Measurements from ENCODE around the gene IFNA10.
"Not testable (repeated sequence)": the region's sequence is repeated elsewhere in the genome, so short reads cannot be mapped to it uniquely, and the experiment has no call there.

IFNA10 gene

DNA sequence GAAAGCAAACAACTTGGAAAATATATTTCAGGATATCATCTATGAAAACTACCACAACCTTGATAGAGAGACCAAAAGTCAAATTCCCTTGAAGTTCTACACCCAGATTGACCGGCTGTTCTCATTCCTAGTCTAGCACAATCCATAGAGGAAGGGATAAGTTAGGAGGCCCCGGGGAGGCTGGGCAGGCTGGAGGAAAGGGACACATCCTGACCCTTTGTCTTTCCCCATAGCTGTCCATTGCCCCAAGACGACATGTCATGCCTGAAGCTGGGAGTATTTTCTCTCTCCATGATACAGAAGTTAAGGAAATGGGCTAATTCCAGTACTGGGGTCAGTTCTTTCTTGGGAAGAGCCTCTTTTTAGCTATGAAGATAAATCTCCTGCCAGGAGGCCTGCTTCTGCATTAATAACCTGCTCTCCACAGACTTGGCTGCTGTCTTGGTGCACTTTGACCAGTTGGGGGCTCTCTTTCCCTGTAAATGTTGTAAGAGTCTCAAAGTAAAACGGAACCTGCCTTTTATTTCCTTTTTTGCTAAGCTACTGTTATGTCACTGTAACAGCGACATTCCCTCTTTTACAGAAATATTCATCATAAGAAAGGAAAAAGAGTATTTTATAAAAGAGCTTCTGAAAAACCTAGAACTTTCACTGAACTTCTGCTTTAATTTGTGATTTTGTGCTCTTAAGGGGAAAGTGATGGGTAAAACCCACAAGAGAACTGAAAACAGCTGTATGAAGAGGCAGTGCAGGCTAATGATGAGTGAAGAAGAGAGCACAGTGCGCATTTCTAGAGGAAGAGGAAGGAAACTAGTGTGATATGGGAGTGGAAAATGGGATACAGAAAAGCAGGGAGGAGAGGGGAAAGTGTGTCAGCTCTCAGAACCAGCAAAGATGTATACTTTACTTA is 11.8 kb downstream of the IFNA10 start:
- not testable (repeated sequence) for DNase-seq (ENCODE audit: low spot score)

DNA sequence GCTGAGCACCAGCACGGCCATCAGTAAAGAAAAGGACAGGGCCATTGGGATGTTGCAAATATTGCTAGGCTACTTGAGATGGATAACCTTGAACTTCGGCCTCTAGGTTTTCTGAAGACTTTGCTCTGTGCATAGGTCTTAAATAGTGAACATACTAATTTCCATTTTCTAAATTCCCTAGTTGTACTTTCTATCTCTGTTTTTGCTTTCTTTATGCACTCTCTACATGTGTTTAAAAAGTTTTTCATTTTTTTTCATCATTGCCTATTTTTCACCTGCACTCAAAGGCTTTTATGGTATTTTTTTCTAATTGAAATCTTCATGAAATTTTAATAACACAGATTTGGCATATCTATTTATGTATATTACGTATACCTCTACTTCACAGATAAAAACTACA is 19.5 kb downstream of the IFNA10 start, which contains the start of gene IFNA4:
Gene IFNA4 (minus strand): TSS at position 101 of the 400 bp plus-strand sequence. CDS start 56 bp downstream, at position 45.
- DNase-seq (ENCODE audit: low spot score), result not testable (repeated sequence)

DNA sequence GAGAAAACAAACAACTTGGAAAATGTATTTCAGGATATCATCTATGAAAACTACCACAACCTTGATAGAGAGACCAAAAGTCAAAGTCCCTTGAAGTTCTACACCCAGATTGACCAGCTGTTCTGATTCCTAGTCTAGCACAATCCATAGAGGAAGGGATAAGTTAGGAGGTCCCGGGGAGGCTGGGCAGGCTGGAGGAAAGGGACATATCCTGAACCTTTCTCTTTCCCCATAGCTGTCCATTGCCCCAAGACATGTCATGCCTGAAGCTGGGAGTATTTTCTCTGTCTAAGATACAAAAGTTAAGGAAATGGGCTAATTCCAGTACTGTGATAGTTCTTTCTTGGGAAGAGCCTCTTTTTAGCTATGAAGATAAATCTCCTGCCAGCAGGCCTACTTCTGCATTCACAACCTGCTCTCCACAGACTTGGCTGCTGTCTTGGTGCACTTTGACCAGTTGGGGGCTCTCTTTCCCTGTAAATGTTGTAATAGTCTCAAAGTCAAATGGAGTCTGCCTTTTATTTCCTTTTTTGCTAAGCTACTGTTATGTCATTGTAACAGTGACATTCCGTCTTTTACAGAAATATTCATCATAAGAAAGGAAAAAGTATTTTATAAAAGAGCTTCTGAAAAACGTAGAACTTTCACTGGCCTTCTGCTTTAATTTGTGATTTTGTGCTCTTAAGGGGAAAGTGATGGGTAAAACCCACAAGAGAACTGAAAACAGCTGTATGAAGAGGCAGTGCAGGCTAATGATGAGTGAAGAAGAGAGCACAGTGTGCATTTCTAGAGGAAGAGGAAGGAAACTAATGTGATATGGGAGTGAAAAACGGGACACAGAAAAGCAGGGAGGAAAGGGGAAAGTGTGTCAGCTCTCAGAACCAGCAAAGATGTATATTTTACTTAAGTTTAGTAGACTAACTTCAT is 23.9 kb downstream of the IFNA10 start:
- not testable (repeated sequence) for DNase-seq (ENCODE audit: low spot score)

DNA sequence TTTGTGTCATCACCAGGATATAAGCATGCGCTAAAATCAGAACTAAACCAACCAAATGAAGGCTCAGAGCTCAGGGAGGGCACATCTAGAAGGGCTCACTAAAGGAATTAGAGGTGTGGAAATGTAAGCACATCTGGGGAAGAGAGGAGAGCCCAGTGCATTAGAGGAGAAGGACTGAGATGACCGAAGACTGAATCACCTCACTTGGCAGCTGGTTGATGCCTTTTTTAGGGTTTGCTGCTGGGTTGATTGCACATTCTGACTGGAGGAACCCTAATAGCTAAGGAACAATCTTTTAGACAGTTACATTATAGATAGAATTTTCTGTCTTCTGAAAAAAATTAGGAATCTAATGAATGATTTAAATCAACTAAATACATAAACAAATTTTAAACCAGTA is 32.3 kb downstream of the IFNA10 start:
- no peak for DNase-seq (ENCODE audit: low spot score)

DNA sequence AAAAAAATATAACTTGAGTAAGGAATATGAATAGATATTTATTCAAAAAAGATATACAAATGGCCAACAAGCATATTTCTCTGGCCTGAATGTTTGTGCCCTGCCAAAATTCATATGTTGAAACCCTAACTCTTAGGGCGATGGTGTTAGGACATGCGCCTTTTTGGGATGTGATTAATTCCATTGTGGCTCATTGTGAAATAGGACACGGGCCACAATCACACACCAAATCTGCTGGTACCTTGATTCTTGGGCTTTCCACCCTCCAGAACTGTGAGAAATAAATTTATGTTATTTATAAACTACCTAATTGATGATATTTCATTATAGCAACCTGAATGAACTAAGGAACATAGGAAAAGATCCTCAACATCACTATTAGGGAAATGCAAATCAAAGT is 34.8 kb downstream of the IFNA10 start:
- no peak for DNase-seq (ENCODE audit: low spot score)

DNA sequence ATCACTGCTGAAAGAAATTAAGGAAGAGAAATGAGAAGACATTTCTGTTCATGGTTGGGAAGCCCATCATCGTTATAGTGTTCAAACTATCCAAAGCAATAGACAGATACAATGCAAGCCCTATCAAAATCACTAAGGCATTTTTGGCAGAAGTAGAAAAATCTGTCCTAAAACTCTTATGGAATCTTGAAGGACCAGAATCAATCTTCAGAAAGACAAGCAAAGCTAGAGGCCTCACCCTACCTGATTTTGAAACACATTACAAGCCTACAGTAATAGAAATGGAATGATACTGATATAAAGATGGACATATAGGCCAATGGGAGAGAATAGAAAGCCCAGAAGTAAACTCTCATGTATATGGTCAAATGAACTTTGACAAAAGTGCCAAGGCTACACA is 35.6 kb downstream of the IFNA10 start:
- no peak for DNase-seq (ENCODE audit: low spot score)

DNA sequence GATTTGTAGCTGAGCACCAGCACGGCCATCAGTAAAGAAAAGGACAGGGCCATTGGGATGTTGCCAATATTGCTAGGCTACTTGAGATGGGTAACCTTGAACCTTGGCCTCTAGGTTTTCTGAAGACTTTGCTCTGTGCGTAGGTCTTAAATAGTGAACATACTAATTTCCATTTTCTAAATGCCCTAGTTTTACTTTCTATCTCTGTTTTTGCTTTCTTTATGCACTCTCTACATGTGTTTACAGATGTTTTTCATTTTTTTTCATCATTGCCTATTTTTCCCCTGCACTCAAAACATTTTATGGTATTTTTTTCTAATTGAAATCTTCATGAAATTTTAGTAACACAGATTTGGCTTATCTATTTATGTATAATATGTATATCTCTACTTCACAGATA is 40.4 kb downstream of the IFNA10 start, which contains the start of gene IFNA21:
Gene IFNA21 (minus strand): TSS at position 101 of the 400 bp plus-strand sequence. CDS start 48 bp downstream, at position 53.
- DNase-seq (ENCODE audit: low spot score), result not testable (repeated sequence)

DNA sequence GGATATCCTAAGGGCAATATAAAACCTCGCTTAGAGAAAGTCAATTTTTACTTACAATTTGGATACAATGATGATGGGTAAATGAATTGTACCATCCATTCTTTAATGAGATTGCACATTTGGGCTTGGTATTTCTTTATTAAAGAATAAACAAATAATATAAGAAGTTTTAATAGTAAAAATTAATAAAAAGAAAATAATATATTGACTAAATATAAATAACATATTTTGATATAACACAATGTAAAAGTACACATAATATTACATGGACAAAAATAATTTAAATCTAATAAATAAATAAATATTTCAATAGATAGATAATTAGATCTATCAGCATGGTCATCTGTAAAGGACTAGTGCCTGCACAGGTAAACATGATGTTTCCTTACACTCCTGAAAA is 41.4 kb downstream of the IFNA10 start:
- DNase-seq (ENCODE audit: low spot score), result no peak

DNA sequence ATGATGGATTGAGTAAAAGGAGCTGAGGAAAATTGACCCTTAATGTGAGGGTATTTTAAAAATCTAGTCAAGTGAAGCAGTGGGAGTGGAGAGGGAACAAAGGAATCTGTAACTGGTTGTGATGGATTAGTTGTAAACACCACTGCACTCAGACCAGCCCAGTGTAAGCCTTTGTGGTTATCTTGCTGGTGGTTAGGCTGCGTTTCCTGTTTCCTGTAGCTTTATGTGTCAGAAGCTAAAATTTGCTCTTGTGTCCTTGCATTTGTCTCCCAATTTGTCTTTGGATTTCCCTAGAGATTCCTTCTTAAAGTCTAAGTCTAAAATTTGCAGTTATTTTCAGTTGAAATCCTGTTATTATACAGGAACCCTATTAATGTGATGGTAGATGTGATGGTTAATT is 46.8 kb downstream of the IFNA10 start:
- no peak for DNase-seq (ENCODE audit: low spot score)
